GM12878 (cell line): Measurements from ENCODE around the gene PTS.

Experiments
- BCL3 ChIP-seq: IDR thresholded peaks from 2 replicates; pipeline ENCODE4 v1.6.1; 2011; ENCODE audit warnings: borderline replicate concordance, low read depth, mild to moderate bottlenecking, moderate library complexity, low read length; ENCODE audit not compliant: insufficient read depth, poor library complexity, severe bottlenecking
- NFXL1 ChIP-seq: fragments of 450-650 bp; IDR thresholded peaks from 2 replicates; pipeline ENCODE4 v1.6.1; 2017; ENCODE audit warnings: antibody characterized with exemption, mild to moderate bottlenecking, borderline replicate concordance
- POLR2AphosphoS5 ChIP-seq: IDR thresholded peaks from 2 replicates; pipeline ENCODE4 v1.6.1; 2011; ENCODE audit warnings: mild to moderate bottlenecking, low read length, inconsistent platforms

DNA sequence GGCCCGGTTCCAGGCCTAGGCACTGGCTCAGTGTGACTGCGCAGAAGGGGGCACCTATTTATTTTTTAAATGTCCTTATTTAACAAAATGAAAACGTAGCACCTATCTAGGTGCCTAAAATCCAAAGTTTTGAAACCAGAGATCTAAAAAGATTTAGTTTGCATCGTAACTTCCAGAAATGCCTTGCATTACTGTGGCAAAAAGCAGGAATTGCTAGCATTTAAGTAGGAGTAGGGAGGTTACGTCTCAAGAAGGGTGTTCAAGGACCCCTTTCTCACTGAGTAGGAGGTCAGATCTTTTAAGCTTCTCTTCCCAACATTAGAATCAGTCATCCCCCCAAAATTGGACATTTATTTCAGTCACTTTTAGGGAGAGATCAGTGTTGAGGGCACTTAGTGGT, 42.2 kb downstream of the PTS start:
- no peak for TF ChIP-seq POLR2AphosphoS5
- no peak for TF ChIP-seq NFXL1
- TF ChIP-seq BCL3: no peak
